Sigmoid colon (tissue), 4 donors: ENCODE results near the gene CLCN2.

Source experiments
- CTCF ChIP-seq, 4 experiments: fragments of 450-650 bp in 3 of 4; fragments of 200-600 bp in 1 of 4; IDR thresholded peaks; one replicate each; pipeline ENCODE4 v1.5.1; 2016 to 2019; ENCODE audit warnings: antibody characterized with exemption in 4 of 4, mild to moderate bottlenecking in 3 of 4, moderate library complexity in 2 of 4
- EP300 ChIP-seq, 4 donors: sonication (generic); formaldehyde crosslinking; IDR thresholded peaks; one replicate each; pipeline ENCODE4 v1.6.1; 2017; ENCODE audit warnings: antibody characterized with exemption in 4 of 4
- POLR2A ChIP-seq, 2 donors: fragments of 450-650 bp; IDR thresholded peaks; one replicate each; pipeline ENCODE4 v1.6.1; 2016; ENCODE audit warnings: antibody characterized with exemption in 2 of 2, mild to moderate bottlenecking in 2 of 2, moderate library complexity in 2 of 2
- POLR2AphosphoS5 ChIP-seq, 4 donors: sonication (generic); formaldehyde crosslinking; IDR thresholded peaks; one replicate each; pipeline ENCODE4 v1.6.1; 2017; ENCODE audit warnings: antibody characterized with exemption in 4 of 4

- TF ChIP-seq CTCF (IDR thresholded peaks at IDR 0.05), result no peak
- TF ChIP-seq POLR2A (IDR thresholded peaks at IDR 0.05), result no peak
- TF ChIP-seq POLR2AphosphoS5 (IDR thresholded peaks at IDR 0.05), result no peak
- TF ChIP-seq EP300 (IDR thresholded peaks at IDR 0.05), result no peak
These were observed 44.6 kb downstream of the CLCN2 start for GRCh38 chr3:184316792-184317191.
